Bladder microvascular endothelial cell (primary cell): Measurements from ENCODE around the gene MTIF3. TPM values are rescaled to one million over a fixed set of nuclear protein-coding genes. Genes with fewer than 3 reads are reported as not detected.

Experiments used
- total RNA-seq: library from RNA; depleted of rRNA; stranded (reverse); fragments of >200 nt; gene quantifications from 2 replicates; pipeline ENCODE4 v1.2.3, GENCODE V29; 2014

The MTIF3 gene, protein sequence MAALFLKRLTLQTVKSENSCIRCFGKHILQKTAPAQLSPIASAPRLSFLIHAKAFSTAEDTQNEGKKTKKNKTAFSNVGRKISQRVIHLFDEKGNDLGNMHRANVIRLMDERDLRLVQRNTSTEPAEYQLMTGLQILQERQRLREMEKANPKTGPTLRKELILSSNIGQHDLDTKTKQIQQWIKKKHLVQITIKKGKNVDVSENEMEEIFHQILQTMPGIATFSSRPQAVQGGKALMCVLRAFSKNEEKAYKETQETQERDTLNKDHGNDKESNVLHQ
- 39.2 and 42.7 TPM in 2 replicates for total RNA-seq

GRCh38 chr13:27449936-27450828 is at the start of gene MTIF3:
Gene MTIF3 (minus strand): TSS chr13:27450564. CDS start chr13:27440448, 10,116 bp downstream.

GRCh38 chr13:27424246-27425157 is 25.9 kb downstream of the MTIF3 start, which contains the start of gene GTF3A:
Gene GTF3A (plus strand): TSS chr13:27424619.

Other genes starting within 250 kb of the MTIF3 start
- gene RPL21, start 199.0 kb downstream of the MTIF3 start, total RNA-seq = 437 and 491 TPM in 2 replicates
- gene RASL11A, start 179.7 kb downstream of the MTIF3 start, total RNA-seq = 1.3 TPM in 2 replicates
- gene GTF3A, start 25.9 kb downstream of the MTIF3 start, total RNA-seq = 86.0 and 89.0 TPM in 2 replicates
- 7.0 and 15.7 TPM in 2 replicates for gene LNX2, start 170.0 kb upstream of the MTIF3 start, total RNA-seq
- 61.7 and 65.8 TPM in 2 replicates for gene POLR1D, start 171.3 kb upstream of the MTIF3 start, total RNA-seq